H9 (cell line): Measurements from ENCODE around the gene GPR183. TPM values are rescaled to one million over a fixed set of nuclear protein-coding genes. Genes with fewer than 3 reads are reported as not detected.

Experiments used
- DNase-seq: peaks from one replicate; pipeline ENCODE4 v3.0.0-alpha.2; 2017
- H2AFZ ChIP-seq: one replicate; pipeline ENCODE4 v1.6.1; 2013; ENCODE audit warnings: mild to moderate bottlenecking, low read length, control low read depth, moderate library complexity
- H2AK5ac ChIP-seq: 2 replicates; pipeline ENCODE4 v1.6.1; 2013; ENCODE audit warnings: low read length, control low read depth, mixed read lengths; ENCODE audit not compliant: insufficient read length
- H2BK120ac ChIP-seq: one replicate; pipeline ENCODE4 v1.6.1; 2013; ENCODE audit warnings: low read depth, mild to moderate bottlenecking, low read length, control low read depth, inconsistent platforms; ENCODE audit not compliant: poor library complexity, severe bottlenecking
- H2BK12ac ChIP-seq: 2 replicates; pipeline ENCODE4 v1.6.1; 2013; ENCODE audit warnings: low read length, control low read depth, mixed read lengths, low read depth; ENCODE audit not compliant: insufficient read length
- H2BK15ac ChIP-seq: 2 replicates; pipeline ENCODE4 v1.6.1; 2013; ENCODE audit warnings: low read depth, low read length, control low read depth
- H2BK20ac ChIP-seq: one replicate; pipeline ENCODE4 v1.6.1; 2013; ENCODE audit warnings: low read depth, mild to moderate bottlenecking, low read length, control low read depth, inconsistent platforms; ENCODE audit not compliant: poor library complexity, severe bottlenecking
- H2BK5ac ChIP-seq: 2 replicates; pipeline ENCODE4 v1.6.1; 2013; ENCODE audit warnings: low read length, control low read depth, mixed read lengths; ENCODE audit not compliant: insufficient read length
- H3K14ac ChIP-seq: 2 replicates; pipeline ENCODE4 v1.6.1; 2013; ENCODE audit warnings: low read length, control low read depth; ENCODE audit not compliant: insufficient read depth
- H3K18ac ChIP-seq: 2 replicates; pipeline ENCODE4 v1.6.1; 2013; ENCODE audit warnings: low read depth, mild to moderate bottlenecking, mixed read lengths, low read length, control low read depth; ENCODE audit not compliant: insufficient read length
- H3K23ac ChIP-seq: 2 replicates; pipeline ENCODE4 v1.6.1; 2013; ENCODE audit warnings: low read length, control low read depth, mixed read lengths, low read depth; ENCODE audit not compliant: insufficient read length
- H3K23me2 ChIP-seq: 2 replicates; pipeline ENCODE4 v1.6.1; 2013; ENCODE audit warnings: low read depth, mild to moderate bottlenecking, mixed read lengths, low read length, control low read depth; ENCODE audit not compliant: insufficient read length, poor library complexity, severe bottlenecking
- H3K27ac ChIP-seq: 2 replicates; pipeline ENCODE4 v1.5.1; 2013; ENCODE audit warnings: low read length, control low read depth, mixed read lengths, low read depth; ENCODE audit not compliant: insufficient read length
- H3K27me3 ChIP-seq: 2 replicates; pipeline ENCODE4 v1.6.1; 2013; ENCODE audit warnings: low read length, control low read depth, inconsistent platforms; ENCODE audit not compliant: insufficient read depth
- H3K4ac ChIP-seq: 2 replicates; pipeline ENCODE4 v1.6.1; 2013; ENCODE audit warnings: low read depth, mild to moderate bottlenecking, control low read depth, inconsistent platforms, low read length, moderate library complexity
- H3K4me1 ChIP-seq: 2 replicates; pipeline ENCODE4 v1.6.1; 2013; ENCODE audit warnings: low read length, control low read depth, inconsistent platforms; ENCODE audit not compliant: insufficient read depth
- H3K4me2 ChIP-seq: 2 replicates; pipeline ENCODE4 v1.6.1; 2013; ENCODE audit warnings: low read length, control low read depth, mixed read lengths; ENCODE audit not compliant: insufficient read length, insufficient read depth
- H3K56ac ChIP-seq: 2 replicates; pipeline ENCODE4 v1.6.1; 2013; ENCODE audit warnings: low read depth, mild to moderate bottlenecking, mixed read lengths, low read length, control low read depth; ENCODE audit not compliant: insufficient read length
- H3K79me1 ChIP-seq: 2 replicates; pipeline ENCODE4 v1.6.1; 2013; ENCODE audit warnings: low read depth, mild to moderate bottlenecking, moderate library complexity, low read length, control low read depth, inconsistent platforms; ENCODE audit not compliant: insufficient read depth, poor library complexity, severe bottlenecking
- H3K79me2 ChIP-seq: 2 replicates; pipeline ENCODE4 v1.6.1; 2013; ENCODE audit warnings: low read length, control low read depth, inconsistent platforms; ENCODE audit not compliant: insufficient read depth
- H3K9ac ChIP-seq: 2 replicates; pipeline ENCODE4 v1.6.1; 2013; ENCODE audit warnings: low read length, control low read depth, mixed read lengths; ENCODE audit not compliant: insufficient read length; ENCODE audit errors: extremely low read depth
- H3K9me3 ChIP-seq: one replicate; pipeline ENCODE4 v1.6.1; 2013; ENCODE audit warnings: low read depth, low read length, inconsistent platforms; ENCODE audit not compliant: control insufficient read depth
- H3T11ph ChIP-seq: one replicate; pipeline ENCODE4 v1.6.1; 2013; ENCODE audit warnings: mild to moderate bottlenecking, low read length, control low read depth, inconsistent platforms
- H4K20me1 ChIP-seq: one replicate; pipeline ENCODE4 v1.6.1; 2013; ENCODE audit not compliant: control insufficient read depth, insufficient read length, insufficient read depth
- H4K5ac ChIP-seq: 2 replicates; pipeline ENCODE4 v1.6.1; 2013; ENCODE audit warnings: low read depth, mild to moderate bottlenecking, mixed read lengths, low read length, control low read depth; ENCODE audit not compliant: insufficient read length
- H4K8ac ChIP-seq: replicated peaks from 2 replicates; pipeline ENCODE4 v1.6.1; 2013; ENCODE audit warnings: low read length, control low read depth, mixed read lengths, low read depth; ENCODE audit not compliant: insufficient read length
- H4K91ac ChIP-seq: 2 replicates; pipeline ENCODE4 v1.6.1; 2013; ENCODE audit warnings: low read depth, mild to moderate bottlenecking, moderate library complexity, mixed read lengths, low read length, control low read depth; ENCODE audit not compliant: insufficient read length
- H3K27ac Mint-ChIP-seq, 3 experiments: 2 replicates in 2 of 3; 3 replicates in 1 of 3; pipeline ENCODE4 v1.8.0; 2020 to 2021; ENCODE audit warnings: mixed read lengths in 3 of 3, mild to moderate bottlenecking in 1 of 3, moderate library complexity in 1 of 3
- H3K27me3 Mint-ChIP-seq: 2 replicates; pipeline ENCODE4 v1.8.0; 2021; ENCODE audit warnings: low read depth, mild to moderate bottlenecking, moderate library complexity, mixed read lengths
- H3K36me3 Mint-ChIP-seq, 3 experiments: 2 replicates in 2 of 3; 3 replicates in 1 of 3; pipeline ENCODE4 v1.8.0; 2020 to 2021; ENCODE audit warnings: low read depth in 3 of 3, mixed read lengths in 3 of 3; ENCODE audit not compliant: insufficient read depth in 1 of 3
- H3K4me1 Mint-ChIP-seq, 2 experiments: 2 replicates each; pipeline ENCODE4 v1.8.0; 2020; ENCODE audit warnings: mixed read lengths in 2 of 2
- H3K4me3 Mint-ChIP-seq, 2 experiments: 2 replicates in 1 of 2; 3 replicates in 1 of 2; pipeline ENCODE4 v1.8.0; 2020 to 2021; ENCODE audit warnings: mild to moderate bottlenecking in 2 of 2, mixed read lengths in 2 of 2, moderate library complexity in 1 of 2
- H3K9me3 Mint-ChIP-seq, 2 experiments: 2 replicates in 1 of 2; 3 replicates in 1 of 2; pipeline ENCODE4 v1.8.0; 2020; ENCODE audit warnings: mild to moderate bottlenecking in 2 of 2, mixed read lengths in 2 of 2, moderate library complexity in 1 of 2
- CTCF ChIP-seq: fragments of 200-600 bp; sonication (generic); conservative IDR thresholded peaks from 3 replicates; pipeline ENCODE4 v1.8.0; 2021; ENCODE audit warnings: antibody characterized with exemption, mild to moderate bottlenecking
- WGBS: extraction: QIAGEN DNeasy Blood & Tissue Kit; methylation state at CpG from one replicate; pipeline ENCODE4 v1.1.7; 2013; ENCODE audit warnings: missing lambda C conversion rate, low lambda C conversion rate, mixed read lengths; ENCODE audit not compliant: insufficient read length; ENCODE audit errors: extremely low coverage; 5-methylcytosine and 5-hydroxymethylcytosine counted together
- total RNA-seq: library from RNA; stranded (reverse); gene quantifications from 2 replicates; pipeline ENCODE4 v1.2.1, GENCODE V29; 2021

Gene GPR183
- total RNA-seq, 1 experiment from 2014 or later = not detected

- H3K9ac ChIP-seq = no peak overlapping the region
- H2BK120ac ChIP-seq = no peak overlapping the region
- H3K23ac ChIP-seq = no peak overlapping the region
- H3K79me1 ChIP-seq = no peaks in the 10 kb centered on the region
- H3K4ac ChIP-seq = no peak overlapping the region
- H3K27me3 Mint-ChIP-seq = no peaks in the 10 kb centered on the region
- H3K36me3 Mint-ChIP-seq = peaks cover 0 to 2% (median 0%) of the 10 kb centered on the region in 3 experiments; a peak in 2 of 7 replicates
- H3K9me3 ChIP-seq = no peaks in the 10 kb centered on the region
- TF ChIP-seq CTCF = no peak
- no peaks in the 10 kb centered on the region for H3K9me3 Mint-ChIP-seq
- H3K56ac ChIP-seq = no peak overlapping the region
- peak overlapping the region in 1 of 3 experiments; percentile 58; a peak in 2 of 7 replicates for H3K27ac Mint-ChIP-seq
- H4K8ac ChIP-seq = no peak overlapping the region
- no peak overlapping the region for H3T11ph ChIP-seq
- peaks cover 0 to 5% of the 10 kb centered on the region in 2 experiments; a peak in 1 of 4 replicates for H3K4me1 Mint-ChIP-seq
- no peak overlapping the region for H2BK12ac ChIP-seq
- no peak overlapping the region for H3K4me3 Mint-ChIP-seq
- no peaks in the 10 kb centered on the region for H3K23me2 ChIP-seq
- H4K91ac ChIP-seq = no peak overlapping the region
- H2BK15ac ChIP-seq = no peak overlapping the region
- H3K18ac ChIP-seq = no peak overlapping the region
- H3K4me2 ChIP-seq = no peak overlapping the region
- no peak overlapping the region for H2BK20ac ChIP-seq
- no peak overlapping the region for H2AFZ ChIP-seq
- DNase-seq = no peak
- H4K5ac ChIP-seq = no peak overlapping the region
- H3K14ac ChIP-seq = no peak overlapping the region
- no peaks in the 10 kb centered on the region for H3K79me2 ChIP-seq
- no peak overlapping the region for H3K27ac ChIP-seq
- no CpG with 5 or more reads among the region's 3 CpGs for WGBS
- H3K4me1 ChIP-seq = no peaks in the 10 kb centered on the region
- H2AK5ac ChIP-seq = no peak overlapping the region
- no peaks in the 10 kb centered on the region for H4K20me1 ChIP-seq
- H3K27me3 ChIP-seq = no peaks in the 10 kb centered on the region
- H2BK5ac ChIP-seq = no peak overlapping the region
Observed at GRCh38 chr13:99290894-99291293, 16.3 kb downstream of the GPR183 start.
